ENCODE data around the gene THBS1.

Gene THBS1

DNA sequence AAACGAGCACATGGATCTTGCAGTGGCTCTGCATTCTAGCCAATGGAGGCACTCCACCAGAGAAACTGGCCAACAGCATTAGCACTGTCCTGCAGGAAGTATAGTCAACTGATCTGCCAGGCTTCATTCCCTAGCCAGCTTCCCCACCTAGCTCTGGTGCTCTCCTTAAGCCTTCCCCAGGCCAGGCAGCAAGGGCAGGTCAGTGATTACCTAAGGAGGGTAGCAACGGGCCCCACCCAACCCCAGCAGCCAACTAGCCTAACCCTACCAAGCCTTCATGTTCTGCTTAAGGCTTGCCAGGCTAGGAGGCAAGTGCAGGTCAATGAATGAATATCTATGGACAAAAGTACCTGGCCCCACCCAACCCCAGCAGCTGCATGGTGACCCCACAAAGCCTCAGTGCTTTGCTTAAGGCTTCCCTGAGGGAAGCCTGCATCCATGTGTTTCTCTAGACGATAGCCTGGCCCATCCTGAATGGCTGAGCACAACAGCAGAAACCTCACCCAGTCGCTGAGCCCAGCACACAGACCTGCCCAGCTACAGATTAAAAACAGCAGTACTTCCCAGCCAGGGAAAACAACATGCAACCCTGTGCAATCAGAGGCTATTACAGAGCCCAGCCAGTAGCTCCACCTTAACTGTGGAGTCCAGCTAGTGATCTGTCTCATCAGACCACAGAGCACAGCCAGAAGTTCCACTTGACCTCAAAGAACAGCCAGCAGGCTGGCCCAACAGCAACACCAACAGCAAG is 28.5 kb downstream of the THBS1 start:
- no peak for DNase-seq

DNA sequence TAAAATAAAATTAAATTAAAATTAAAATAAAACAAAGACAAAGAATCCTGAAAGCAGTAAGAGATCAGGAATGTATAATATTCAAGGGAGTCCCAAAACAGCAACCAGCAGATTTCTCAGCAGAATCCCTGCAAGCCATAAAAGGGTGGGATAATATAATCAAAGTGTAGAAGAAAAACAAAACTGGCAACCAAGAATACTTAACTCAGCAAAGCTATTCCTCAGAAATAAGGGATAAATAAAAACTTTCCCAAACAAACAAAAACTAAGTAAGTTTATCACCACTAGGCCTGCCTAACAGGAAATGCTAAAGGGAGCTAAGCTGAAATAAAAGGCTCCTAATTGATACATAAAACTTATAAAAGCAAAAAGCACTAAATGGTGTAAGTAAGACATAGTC is 29.8 kb downstream of the THBS1 start:
- no peak for DNase-seq

DNA sequence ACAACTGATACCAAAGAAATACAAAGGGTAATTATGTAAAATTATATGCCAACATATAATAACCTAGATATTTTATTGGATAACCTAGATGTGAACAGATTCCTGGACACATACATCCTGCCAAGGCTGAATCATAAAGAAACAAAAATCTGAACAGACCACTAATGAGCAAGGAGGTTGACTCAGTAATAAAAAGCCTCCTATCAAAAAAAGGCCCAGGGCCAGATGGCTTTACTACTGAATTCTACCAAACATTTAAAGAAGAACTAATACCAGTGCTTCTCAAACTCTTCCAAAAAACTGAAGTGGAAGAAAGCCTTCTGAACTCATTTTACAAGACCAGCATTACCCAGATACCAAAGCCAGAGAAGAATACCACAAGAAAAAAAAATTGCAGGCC is 32.4 kb downstream of the THBS1 start:
- DNase-seq: no peak

DNA sequence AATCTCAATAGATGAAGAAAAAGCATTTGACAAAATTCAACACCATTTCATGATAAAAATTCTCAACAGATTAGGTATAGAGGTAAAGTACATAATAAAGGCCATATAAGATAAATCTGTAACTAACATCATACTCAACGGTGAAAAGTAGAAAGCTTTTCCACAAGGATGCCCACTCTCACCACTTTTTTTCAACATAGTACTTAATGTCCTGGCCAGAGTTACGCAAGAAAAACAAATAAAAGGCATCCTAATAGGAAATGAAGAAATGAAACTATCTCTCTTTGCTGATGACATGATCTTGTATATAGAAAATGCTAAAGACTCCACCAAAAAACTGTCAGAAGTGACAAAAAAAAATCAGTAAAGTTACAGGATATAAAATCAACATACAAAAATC is 33.0 kb downstream of the THBS1 start:
- DNase-seq: no peak

DNA sequence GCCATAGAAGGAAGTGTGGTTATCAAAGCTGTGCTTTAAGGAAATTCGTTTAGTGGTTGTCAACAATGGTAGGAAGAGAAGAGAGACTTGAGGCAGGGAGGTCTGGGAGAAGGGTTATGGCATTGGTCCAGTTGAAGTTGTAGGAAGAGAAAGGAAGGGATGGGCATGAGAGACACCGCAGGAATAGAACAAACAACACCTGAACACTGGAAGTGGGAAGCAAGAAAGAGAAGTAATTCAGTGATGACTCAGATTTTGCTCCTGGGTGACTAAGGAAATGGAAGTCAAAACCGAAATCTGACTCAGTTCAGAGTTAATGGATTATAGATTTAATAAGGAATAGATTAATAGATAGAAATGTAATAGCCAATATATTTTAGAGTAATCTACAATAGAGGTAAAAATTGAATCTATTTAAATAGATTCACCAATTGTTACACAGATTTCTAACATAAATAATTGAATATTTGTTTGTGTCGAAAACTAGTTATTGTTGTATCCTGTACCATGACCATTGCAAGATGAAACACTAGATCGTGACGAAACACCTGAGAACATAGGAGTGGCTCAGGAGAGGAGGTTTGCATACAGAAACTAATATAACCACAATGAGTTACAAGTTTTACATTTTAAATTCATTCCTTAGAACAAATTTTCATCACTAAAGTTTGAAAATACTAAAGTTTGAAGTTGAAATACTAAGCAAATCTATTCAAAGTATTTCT is 36.0 kb downstream of the THBS1 start:
- no peak for DNase-seq

DNA sequence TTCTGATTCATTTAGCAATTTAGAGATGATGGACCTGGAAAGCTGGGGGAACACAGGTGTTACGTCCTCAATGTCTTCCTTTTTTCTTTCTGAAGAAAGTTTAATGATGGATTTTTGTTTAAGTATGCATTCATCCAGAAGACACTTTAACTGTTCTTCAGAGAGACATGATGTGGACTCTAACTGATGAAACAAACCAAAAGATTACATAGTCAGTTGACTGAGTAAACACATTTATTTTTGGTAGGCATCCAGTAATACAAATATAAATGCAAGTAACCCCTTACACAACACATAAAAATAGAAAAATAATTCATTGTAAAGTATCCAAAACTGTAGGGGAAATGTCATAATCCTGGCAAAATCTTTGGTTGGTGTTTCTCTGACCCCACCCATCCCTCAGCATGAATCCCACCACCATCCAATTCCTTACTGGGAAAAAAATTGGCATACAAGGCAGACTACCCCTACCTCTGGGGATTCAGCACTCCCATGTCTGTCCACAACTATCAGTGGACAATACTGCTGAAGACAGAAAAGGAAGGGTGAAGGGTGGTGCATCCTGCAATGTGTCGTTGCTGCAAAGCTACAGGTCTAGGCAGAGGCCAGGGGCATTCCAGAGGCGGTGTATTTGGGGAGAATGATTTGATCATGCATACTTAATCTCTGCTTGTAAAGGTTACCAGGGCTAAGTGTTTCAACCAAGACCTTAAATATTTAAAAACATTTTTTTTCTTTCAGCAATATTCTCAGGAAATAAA is 37.4 kb downstream of the THBS1 start:
- DNase-seq: no peak

DNA sequence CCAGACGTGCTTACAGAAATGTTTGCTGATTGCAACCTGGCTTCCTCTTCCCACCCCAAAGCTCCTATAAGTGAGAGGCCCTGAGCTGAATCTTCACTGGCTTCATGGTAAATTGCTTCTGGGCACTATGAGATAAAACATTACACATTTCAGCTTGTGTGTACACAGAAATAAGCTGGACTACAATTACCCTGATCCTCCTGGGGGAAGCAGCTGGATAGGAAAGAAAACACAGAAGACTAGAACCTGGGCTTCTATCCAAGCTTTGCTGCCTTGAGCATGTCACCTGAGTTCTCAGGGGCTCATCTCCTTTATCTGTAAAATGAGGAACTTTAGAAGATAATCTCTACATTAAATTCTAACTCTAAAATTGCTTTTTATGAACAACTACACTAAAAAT is 40.3 kb downstream of the THBS1 start:
- DNase-seq: no peak

DNA sequence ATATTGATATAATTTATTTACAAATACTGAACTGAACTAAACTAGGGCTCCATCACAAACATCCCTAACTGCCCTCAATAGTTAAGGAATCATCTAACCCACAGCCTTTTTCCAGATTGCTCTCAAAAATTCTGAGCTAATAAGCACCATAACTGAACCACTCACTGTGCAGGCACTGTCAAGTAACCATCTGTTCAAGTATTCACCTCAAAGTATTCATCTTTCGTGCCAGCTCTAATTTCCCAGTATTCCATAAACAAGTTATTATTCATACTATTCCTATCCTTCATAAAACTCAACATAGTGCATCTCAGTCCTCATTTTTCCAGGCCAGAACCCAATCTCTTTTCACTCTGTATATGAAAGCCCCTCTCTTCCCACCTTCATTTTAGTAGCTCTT is 41.1 kb downstream of the THBS1 start:
- no peak for DNase-seq

DNA sequence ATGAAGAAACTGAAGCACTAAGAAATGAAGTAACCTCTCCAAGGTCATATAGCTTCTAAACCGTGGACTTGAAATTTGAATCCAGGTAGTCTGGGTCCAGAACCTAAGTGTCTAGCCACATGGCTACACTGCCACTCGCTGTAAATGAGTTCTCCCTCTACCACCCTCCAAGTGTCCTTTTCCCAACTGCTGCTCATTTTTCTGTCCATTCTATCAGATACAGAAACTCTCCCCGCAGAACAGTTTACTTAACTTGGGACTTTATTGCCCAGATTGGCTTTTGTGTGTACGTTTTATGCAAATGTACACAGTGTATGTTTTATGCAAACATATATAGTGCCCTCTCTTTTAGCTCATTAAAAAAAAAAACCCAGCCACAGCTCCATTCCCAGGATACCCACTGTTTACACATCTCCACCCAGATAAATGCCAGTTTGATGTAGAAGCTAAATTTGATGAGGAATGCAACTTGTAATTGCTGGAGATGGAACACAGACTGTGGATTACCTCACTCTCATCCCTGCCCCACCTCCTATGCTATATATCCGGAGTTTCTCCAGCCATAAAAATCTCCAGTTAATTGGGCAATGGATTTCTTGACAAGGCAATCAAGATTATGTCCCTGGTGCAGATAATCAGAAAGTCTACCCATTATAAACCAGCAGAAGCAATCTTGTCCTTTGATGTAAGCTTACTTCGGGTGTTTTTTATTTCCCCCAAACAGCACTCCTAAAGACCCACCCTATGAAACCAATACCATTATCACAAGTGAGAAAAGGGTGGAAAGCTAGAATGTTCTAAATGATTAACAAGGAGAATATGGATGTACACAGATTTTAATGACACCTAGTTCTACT is 42.0 kb downstream of the THBS1 start:
- no peak for DNase-seq

DNA sequence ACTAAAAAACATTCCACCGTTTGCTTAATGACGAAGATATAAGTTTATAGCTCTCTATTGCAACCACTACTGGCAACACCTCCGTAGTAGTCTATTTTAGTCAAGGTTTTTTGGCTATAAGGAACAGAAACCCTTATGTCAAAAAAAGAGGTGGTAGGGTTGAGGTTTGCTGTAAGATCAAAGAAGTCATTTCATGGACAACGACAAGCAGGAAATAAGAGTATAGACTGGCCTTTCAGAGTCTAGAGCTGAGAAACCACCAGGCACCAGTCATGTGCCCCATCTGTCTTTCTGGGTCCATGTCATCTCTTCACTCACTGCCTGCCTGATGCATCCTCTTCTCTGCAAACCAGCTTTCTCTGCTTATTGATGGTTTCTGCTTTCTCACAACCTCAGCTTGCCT is 42.7 kb downstream of the THBS1 start:
- DNase-seq: peak; percentile 86

DNA sequence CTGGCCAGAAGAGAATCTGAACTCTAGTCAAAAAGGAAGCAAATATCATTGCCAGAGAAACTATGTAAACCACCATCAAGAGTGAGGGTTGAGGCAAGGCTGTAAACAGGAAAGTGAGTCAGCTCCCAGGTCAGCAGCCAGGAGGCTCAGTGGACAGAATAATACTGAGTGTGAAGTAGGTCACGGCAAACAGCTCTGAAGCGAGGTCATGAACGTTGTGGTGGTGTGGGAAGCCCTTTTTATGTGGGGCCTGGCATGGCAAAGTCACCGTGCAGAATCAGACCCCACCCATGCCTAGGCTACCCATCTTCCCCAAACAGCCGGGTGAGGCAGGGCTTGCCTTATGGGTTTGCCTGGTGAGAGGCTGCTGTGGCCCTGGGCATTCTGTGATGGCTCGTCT is 43.9 kb downstream of the THBS1 start:
- DNase-seq: peak; percentile 91

DNA sequence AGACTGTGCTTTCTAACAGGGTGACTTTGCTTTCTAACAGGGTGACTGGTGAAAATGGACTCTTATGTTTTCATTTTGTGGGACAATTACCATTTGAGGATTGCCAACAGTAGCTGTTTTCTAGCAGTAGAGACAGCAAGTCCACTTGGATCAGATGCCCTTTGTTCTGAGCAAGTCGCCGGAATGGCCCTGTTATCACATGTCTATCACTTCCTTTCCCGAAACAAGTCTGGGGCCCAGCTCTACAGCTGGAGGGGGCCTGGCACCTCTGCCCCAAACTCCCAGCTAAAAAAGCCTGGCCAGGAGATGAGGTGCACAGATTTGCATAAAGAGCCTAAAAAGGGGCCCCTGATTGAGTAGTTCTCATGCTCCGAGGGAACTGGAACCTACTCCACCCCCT is 44.6 kb downstream of the THBS1 start:
- no peak for DNase-seq

DNA sequence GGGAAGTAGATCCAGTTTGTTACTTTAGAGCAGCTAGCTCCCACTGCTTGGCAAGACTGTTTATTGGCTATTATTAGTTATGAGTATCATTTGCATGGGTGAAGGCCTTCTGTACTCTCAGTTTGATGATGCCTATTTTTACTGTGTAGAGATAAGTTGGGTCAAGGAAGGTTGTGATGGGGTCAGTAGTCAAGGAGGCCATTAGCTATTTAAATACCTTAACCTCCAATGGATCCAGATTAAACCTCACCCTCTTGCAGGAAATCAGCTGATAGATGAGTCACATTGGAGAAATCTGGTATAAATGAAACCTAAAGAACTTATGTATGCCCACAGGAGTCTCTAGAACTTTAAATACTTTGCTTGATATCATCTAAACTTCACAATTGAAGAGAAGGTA is 45.0 kb downstream of the THBS1 start:
- no peak for DNase-seq

DNA sequence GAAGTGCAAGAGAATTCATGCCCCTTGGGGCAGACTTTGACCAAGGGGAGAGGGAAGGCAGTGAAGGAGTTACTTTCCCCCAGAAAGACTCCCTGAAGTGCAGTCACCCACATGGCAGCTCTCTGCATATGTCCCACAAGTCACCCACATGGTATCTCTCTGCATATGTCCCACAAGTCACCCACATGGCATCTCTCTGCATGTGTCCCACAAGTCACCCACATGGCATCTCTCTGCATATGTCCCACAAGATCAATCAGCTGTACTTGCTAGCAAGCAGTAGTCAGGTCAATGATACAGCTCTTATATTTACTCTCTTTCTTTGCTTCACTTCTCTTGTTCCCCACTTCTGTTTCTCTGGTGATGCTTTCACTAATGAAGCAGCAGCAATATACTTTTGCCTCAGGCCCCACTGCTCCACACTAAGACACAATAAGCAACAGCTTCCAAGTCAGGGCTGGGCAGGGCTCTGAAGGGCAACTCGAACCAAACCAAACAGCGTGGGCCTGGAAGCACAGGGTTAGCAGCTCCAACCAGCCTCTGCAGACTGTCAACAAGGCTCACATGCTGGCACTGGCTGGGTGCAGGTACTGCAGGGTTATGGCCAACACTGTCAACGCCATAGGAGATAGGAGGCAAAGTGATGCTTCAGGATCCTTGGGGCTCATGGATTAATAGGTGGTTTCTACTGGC is 46.7 kb downstream of the THBS1 start:
- no peak for DNase-seq

DNA sequence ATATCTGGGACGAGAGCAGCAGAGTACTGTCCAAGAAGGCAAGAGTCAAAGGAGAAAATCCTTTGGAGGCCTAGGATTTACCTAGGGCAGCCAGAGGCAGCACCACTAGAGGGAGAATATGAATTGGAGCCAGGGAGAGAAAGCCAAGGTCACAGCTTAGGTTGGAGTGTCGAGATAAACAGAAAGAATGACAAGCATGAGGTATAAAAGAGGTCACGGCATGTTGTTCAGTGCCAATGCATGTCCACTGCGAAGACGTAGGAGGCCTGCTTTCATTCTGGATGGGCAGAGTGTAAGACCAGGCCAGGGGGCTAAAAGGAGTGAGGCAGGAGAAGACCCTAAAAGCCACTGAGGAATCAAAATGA is 47.2 kb downstream of the THBS1 start:
- no peak for DNase-seq

DNA sequence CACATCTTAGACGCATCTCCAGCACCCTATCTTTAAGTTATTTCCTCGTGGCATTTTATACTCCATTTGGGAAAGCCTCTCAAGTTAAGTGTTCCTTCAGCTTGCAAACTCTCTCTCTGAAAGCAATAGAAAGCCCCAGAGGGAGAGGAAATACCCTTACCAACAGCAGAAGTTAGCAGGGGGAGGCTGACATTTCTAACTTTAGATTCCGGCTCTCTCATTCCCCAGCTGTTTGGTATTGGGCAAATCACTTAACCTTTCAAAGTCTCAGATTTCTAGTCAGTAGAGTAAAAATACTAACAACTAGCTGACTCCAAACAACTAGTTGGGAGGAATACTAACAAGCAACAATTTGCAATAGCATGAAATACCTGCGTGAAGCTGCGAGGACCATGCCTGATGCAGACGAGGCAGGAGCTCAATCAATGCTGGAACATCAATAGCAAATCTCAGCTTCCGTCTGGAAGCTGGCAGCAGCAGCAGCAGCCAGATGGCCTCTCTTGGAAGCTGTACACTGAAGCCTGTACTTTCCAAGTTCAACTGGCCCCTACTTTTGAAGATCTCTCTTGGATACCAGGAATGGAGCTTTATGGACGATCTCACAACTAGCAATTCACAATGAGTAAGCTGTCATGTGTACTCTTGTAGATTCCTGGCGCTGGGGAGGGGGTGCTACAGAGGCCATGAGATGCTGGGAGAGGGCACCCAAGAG is 47.8 kb downstream of the THBS1 start:
- no peak for DNase-seq

DNA sequence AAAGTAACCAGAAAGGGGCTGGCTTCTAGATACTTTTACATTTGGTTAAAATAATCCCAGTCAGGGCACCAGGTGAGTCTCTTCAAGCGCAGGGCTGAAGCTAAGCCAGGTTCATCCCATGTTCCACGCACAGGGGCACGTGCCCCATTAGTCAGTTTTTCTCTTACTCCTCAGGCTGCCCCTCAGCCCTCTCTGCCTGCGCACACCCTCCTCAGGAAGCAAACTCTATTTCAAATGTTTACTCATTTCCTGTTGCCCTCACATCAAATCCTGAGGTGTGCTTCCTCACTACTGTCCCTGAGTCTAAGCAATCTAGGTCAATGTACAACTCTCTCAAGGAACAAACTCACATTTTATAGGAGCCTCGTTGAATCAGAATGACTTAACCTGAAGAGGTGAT is 48.5 kb downstream of the THBS1 start:
- peak; percentile 84 for DNase-seq

DNA sequence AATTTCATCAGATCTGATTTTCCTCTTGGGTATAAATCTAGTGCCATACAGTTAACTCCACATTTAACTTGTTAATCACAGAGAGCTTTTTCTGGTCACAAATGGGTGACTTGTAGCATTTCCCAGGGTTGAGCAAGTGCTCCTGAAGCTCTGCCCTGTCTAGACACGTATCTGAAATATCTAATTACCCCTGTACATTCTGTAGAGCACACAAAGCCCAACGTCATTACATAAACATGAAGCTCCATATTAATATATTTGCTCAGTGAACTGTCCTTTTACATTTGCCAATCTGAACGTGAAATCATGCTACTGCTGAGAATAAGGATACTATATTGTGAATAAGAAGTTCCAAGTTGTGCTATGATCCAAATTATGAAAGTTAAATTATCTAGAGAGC is 49.0 kb downstream of the THBS1 start:
- DNase-seq: no peak

DNA sequence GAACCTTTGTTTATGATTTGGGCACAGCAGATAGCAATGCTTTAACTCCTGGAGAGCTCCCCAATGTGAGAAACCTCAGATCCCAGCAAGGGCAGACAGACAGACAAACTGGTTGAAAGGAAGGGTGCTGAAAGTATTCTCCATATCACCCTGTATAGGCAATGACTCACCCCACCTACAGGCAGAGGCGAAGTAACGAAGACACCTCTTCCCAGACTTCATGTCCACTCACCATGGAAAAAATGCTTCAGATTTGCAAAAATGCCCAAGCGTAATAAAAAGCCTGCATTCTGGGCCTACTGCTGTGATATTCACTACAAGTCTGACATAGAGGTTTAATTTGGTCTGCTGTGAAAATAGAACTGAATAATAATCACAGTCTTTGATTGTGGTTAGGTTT is 50.5 kb downstream of the THBS1 start:
- peak; percentile 31 for DNase-seq

DNA sequence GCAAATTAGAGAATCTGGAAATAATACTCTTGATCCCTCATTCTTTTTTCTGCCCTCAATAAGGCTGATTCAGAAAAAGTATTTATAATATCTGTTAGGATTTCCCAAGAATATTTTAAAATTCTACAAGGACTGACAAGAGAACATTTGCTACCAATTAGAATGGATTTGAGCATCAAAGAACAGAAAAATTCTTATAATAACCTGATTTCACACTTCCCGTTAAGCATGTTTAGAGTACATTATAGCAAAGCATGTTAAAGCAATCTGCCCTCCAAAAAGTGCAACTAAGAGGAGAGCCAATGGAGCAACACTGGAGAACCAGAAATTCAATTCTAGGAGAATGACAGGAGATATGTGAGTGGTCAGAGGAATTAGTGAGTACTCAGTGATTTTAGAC is 57.2 kb downstream of the THBS1 start:
- DNase-seq: no peak

DNA sequence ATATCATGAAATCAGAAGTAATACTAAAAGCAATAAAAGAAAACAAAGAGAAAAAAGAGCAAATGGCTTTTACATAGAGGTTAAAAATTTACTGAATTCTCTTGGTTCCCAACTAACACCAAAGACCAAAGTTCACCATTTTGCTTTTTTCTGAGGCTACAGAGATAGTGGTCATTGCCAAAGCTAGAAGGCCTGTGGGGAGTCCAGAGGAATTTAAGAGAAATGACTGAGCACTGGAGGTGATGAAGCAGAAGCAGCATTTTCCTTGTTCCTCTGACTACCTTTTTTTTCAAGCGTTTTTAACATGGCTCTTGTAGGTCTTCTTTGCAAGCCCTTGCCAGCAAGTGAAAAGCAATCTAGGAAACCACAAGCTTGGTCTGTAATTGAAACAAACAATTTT is 58.2 kb downstream of the THBS1 start:
- DNase-seq: no peak

DNA sequence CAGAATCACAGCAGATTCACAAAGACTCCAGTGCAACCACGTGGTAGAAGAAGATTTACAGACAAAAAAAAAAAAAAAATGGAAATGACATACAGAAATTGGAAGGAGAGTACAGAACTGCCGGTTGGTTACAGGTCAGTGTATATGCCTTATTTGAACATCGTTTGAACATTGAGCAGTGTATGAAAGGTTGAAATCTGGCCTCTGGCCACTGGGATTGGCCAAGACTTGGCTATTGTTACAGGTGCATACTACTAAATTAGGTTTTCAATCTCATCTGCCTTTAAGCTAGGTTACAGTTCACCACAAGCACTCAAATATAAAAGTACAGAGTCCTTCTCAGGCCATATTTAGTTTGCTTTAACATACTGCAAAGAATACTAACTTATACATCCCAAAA is 59.8 kb downstream of the THBS1 start:
- DNase-seq: no peak
